Anterior cingulate cortex (tissue), 58 donors: Measurements from ENCODE around the gene OR8D2.

Source experiments
- DNase-seq, 58 donors: peaks; one replicate each; lab custom pipeline; 2025; lab: John Stamatoyannopoulos, UW

OR8D2 gene, protein sequence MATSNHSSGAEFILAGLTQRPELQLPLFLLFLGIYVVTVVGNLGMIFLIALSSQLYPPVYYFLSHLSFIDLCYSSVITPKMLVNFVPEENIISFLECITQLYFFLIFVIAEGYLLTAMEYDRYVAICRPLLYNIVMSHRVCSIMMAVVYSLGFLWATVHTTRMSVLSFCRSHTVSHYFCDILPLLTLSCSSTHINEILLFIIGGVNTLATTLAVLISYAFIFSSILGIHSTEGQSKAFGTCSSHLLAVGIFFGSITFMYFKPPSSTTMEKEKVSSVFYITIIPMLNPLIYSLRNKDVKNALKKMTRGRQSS

DNA sequence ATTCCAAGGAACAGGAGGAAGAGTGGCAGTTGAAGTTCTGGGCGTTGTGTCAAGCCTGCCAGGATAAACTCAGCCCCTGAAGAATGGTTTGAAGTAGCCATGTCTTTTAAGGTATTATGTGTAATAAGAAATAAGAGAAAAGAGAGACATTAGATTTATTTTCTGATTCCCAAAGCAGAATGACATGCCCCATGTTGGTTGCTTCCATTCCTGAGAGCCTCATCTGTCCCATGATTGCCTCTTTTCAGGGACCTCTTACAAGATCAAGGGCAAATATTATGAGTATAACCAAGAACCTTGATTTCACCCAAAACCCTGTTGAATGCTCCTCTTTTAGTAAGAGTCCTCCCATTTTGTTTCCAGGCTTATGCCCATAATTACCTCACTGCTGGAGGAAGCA, at the start of gene OR8D2:
OR8D2 (minus strand) TSS at position 101 of the 400 bp plus-strand sequence; CDS start at position 101, 0 bp downstream.
- DNase-seq, result no peak

DNA sequence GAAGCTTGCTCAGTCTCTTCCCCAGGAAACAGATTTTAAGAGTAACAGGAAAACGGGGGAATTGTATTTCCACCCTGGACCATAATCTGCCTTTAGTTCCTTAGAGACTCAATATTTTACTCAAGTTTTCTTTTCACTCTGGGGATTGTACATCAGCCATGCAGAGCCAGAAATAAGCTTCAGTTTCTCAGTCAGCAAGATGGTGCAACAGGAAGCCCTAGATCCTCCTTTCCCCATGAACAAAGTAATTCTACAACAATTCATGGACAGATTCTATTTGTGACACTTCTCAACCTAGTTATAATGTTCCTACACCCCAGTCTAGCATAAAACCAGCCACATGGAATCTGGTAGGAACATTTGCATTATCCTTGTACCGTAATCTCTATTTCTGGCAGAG, 39.6 kb upstream of the OR8D2 start:
- peak in 1 of 58 donors; percentile 0 for DNase-seq

DNA sequence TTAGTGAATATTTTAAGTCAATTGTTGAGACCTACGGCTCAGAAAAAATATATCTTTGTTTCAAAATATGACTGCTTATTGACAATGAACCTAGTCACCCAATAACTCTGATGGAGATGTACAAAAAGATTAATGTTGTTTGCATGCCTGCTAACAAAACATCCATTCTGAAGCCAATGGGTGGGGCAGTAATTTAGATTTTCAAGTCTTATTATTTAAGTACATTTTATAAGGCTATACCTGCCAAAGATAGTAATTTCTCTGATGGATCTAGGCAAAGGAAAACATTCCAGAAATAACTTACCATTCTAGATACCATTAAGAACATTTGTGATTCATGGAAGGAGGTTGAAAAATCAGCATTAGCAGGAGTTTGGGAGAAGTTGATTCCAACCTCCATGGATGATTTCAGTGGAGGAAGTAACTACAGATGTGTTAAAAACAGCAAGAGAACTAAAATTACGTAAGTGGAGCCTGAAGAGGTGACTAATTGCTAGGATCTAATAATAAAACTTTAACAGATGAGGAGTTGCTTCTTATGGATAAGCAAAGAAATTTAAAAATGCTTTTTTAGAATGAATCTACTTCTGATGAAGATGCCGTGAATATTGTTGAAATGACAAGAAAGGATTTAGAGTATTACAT, 26.4 kb upstream of the OR8D2 start:
- DNase-seq, result no peak

DNA sequence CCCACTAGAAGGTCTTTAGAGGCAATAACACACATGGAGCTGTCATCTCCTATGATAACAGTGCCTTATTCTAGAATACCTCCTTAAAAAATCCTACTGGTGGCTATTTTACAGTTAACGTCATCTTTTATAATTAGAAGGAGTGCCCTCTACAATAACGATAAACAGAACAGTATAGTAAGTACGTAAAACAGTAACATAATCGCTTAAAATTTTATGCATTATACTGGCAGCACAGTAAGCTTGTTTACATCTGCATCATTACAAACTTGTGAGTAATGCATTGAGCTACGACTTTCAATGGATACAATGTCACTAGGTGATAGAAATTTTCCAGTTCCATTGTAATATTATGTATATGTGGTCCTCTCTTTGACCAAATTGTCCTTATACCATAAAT, 24.3 kb upstream of the OR8D2 start:
- DNase-seq, result no peak

DNA sequence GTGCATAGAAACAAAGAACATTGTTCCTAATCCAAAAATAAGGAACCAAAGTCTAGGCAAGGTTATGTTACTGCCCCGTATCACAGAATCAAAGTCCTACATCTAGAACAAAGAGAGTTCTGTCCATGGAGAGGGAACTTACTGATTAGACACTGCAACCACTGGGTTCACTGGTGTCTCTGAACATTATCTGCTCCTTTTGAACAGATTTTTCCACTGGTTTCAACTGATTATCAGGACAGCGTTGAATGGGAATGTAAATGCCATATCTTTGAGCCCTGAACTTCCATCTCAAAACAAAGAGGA, 20.1 kb upstream of the OR8D2 start:
- DNase-seq, result no peak

DNA sequence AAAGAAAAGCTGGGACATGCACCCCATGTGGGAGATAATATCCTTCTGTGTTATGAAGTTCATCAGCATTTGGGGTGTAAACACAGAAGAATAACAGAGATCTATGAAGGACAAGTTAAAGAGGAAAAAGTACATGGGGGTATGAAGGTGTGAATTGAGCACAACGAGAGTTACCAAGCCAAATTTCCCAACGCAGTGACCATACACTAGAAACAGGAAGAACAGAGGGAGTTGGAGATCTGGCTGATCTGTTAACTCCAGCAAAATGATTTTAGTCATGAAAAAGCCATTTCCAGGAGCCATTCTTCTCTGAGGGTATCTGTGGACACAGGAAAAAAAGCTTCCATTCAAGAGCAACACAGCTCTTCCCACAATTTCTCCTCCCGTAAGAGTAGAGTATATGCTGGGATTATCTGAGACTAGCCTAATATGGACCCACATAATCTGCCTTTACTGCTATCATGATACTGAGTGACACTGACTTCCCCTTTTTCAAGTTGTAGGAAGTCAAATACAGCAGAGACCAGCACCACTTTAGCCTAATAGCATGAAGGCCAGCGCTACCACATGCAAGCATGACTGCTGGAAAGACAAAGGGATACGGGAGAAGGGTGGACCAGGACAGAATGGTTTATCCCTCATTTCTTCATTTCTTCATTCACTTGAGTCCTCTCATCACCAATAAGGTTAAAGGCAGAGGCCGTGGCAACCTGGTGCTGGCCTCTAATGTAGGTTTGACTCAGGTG, 19.6 kb upstream of the OR8D2 start:
- no peak for DNase-seq

DNA sequence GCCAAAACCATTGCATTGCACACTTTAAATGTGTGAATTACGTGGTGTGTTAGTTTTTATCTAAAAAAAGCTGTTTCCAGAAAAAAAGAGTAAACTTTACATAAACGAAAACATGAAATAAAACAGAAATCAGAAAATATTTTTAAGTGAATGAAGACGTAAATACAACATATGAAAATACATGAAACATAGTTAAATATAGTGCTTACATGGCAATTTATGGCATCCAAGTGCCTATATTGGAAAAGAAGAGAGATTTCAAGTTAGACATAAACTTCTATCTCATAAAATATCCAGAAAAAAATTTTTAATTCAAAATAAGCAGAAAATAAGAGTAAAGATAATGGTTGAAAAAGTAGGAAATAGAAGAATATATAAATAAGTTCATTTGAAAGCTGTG, 11.9 kb upstream of the OR8D2 start:
- DNase-seq, result no peak

DNA sequence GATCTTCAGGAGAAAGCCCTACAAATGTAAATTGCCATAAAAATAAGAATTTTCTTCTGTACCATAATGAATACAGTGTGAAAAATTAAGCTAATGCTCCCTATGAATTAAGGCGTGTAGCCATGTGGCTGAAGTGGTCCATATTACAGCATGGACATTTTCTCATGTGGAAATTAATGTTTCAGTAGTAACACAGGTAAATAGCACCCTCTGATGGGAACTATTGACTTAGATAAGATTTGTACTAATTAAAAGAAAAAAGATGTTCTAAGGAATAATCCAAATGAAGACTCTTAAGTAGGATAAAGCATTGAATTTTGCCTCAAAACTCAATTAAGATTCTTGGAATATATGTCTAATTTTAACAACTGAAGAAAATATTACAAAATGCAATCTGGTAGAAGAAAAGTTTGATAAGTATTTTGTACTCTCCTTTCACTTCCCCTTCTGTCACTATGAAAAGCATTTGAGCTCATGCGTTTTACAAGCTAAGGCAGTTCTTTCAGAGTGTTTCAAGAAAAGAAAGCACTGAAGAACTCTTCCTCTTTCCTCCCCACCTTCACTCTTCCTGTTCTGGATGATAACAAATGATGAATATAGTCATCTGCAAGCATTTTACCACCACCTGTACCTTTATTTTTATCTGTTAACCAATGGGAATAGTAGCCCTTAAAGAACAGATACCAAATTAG, 9.9 kb upstream of the OR8D2 start:
- DNase-seq, result peak in 1 of 58 donors; percentile 4

DNA sequence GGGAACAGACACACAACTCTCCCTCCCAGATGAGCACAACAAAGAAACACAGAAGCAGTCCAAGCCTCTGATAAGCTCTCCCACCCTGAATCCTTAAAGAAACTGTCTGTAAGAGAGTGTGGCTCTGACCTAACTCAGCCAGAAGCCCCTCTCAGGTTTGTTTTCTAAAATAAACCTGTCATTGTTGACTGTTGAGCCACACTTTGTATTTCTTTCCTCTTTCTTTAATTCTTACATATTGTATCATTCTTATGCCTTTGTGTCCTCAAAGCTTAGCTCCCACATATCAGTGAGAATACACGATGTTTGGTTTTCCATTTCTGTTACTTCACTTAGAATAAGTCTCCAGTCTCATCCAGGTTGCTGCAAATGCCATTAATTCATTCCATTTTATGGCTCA, 7.8 kb upstream of the OR8D2 start:
- DNase-seq, result no peak

DNA sequence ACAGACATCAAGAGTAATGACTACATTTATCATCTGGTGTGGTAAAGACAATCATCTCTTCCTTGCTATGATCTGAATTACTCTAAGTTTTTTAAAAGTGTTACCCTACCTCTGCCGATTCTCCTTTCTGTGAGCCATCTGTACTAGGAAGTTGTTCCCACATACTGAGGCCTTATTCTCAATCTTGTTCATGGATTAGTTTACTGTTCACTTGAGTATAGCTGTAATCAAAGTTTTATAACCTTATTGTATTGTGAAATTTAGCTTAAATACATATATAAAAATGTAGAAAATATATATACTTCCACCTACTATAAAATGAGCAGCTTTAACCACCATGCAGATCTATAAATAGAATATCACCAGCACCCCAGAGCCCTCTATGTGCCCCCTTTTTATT, 2.4 kb upstream of the OR8D2 start:
- no peak for DNase-seq

DNA sequence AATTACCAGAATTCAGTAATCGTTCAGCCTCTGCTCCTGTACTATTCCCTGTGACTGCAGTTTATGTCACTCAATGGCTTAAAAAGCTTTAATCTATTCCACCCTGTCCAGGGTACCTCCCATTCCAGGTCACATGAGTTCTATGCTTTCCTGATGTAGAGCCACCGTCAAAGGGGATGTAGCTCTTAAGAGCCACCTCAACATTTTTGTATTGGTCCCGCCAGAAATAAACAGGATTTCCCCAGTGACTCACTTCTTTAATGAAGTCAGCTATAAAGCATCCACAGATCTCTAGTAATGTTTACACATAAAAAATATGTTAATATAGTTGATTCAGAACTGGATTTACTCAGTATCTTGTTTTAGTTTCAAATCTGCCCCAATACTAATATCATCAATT, 4.9 kb downstream of the OR8D2 start:
- DNase-seq, result no peak

DNA sequence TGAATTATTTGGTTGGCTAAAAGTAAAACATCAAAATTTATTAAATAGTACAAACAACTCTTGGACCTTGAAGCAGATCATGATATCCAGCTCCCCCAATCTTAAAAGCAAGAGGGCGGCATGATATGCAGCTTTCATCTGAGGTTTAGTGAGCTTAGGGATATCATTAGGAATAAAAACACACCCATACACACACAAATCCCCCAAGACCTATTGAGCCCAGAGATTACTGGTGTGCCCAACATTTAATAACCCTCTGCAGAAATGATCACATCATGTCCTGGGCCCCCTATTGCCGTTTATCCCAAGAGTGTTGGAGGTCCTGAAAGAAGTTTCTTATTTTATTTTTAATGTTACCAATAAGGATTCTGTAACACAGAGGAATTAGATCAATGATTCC, 6.1 kb downstream of the OR8D2 start, which contains the start of gene OR8D1:
OR8D1 (minus strand) TSS at position 101 of the 400 bp plus-strand sequence. CDS start 3,183 bp downstream, outside the sequence.
- no peak for DNase-seq

DNA sequence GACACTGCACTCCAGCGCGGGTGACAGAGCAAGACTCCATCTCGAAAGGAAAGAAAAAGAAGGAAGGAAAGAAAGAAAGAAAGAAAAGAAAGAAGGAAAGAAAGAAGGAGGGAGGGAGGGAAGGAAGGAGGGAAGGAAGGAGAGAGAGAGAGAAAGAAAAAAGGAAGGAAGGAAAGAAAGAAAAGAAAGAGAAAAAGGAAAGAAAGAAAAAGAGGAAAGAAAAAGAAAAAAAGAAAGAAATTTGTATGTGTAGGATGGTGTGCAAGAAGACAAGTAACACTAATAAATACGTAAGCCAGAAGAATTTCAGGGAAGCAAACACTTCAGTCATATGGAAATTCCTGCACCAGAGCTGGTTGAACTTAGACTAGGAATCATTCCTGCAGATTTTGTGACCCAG, 6.9 kb downstream of the OR8D2 start:
- no peak for DNase-seq

DNA sequence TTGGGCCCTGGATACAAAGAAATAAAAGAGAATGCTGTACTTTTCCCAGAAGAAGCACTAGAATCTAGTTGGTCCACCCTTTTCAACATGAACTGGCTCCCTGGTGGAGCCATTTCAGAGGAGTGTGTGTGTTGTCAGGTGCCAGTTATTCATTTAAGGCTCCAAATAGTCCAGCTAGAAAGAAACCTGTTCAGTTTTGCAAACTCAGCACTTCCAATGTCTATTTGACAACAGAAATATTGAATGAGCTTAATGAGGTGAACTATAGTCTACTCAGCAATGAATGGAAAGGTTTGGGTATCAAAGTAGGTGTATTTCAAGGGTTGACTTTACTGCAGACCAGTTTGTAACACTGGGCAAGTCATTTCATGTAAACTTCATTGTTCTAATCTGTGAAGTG, 8.3 kb downstream of the OR8D2 start:
- DNase-seq, result no peak

DNA sequence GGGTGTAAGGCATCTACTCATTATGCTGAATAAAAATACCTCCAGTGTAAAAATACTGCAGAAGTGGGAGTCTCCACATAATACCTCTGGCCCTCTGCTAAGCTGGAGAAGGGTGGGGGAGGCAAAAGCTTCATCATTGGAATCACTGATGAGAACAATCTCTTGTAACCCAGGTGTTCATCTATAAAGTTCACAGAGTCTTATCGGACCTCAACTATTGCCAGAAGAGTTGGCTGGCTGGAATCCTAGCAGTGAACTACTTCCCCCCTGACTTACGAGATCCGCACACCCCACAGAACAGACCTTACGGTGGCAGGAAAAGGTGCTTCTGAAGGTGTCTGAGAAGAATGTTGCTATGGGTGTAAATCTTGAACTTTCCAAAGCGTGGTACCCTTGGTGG, 8.7 kb downstream of the OR8D2 start:
- DNase-seq, result no peak

DNA sequence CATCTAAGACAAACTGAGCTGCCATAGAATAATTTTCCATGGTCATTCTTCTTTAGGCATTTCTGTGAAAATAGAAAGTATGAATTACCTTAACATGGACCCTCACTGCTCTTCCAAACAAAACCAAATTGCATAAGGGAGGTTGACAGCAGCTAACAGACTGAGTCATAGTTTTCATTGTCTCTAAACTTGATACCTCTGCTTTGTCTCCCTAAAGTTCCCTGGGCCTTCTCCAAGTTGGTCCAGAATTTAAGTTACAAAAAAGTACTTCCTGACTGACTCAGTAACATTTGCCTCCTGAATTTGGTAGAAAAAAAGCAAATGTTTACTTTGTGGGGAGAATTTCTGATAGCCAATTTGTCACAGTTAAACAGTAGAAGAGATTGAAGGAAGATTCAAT, 9.3 kb downstream of the OR8D2 start:
- no peak for DNase-seq

DNA sequence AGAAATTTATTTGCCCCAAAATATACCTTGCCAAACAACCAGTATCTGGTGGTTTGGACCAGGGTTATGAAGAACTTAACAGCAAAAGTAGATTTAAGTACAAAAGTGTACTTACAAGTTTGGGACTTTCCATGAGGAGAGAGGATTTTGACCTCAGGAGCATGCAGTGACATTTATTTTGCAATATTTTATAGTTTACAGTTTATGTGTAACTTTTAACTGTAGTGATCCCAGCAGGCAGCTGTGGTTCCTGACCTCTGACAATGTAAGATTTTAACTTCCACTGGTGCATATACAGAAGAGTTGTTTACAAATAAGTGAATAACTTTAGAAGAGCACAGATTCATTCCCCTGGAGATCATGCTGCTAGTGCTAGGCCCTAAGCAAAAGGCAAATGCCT, 12.9 kb downstream of the OR8D2 start:
- no peak for DNase-seq

DNA sequence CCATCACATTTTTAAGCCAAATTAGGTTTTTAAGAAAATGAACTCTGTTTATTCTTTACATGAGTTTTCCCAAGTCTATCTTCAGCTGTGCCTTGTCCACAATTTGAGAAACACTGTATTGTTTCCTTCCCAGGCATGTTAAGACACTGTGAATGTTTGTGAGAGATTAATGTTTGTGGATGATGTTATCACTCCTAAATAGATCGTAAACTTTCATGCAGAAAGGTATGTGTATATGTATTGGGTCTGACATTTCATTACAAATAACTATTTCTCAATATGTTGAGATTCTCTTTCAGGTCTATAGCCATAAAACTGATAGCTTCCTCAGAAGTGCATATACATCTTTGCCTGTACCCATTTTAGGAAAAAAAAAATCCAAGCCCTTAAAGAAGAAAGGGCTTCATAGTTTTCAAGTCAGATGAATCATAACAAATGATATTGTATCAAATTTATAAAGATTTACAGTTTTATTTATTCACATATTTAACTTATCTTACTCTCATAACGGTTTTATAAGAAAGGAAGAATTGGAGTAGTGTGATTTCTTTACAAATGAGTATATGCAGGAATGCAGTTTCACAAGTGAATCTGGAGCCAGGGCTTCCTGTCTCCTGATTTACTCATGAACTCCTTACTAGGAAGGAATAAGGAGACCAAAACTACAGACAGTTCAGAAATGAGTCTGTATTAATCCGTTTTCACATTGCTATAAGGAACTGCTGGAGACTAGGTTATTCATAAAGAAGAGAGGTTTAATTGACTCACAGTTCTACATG, 17.5 kb downstream of the OR8D2 start:
- no peak for DNase-seq

DNA sequence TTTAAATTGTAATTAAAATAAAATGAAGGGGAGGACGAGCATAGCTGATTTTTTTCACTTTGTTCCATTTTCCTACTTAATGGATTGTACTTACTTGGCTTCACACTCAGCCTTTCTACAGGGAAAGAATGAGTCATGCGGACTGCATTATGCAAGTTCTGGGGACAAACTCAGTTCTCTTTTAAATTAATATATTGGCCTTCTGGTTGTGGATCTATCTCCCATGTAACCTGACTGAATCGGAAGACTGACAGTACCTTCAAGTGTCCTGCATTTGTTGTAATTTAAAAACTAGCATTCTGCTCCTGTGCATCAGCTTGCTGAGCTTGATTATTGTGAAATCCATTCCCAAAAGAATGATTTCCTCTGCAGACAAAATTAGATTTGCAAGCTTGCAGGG, 18.4 kb downstream of the OR8D2 start:
- peak in 1 of 58 donors; percentile 13 for DNase-seq

DNA sequence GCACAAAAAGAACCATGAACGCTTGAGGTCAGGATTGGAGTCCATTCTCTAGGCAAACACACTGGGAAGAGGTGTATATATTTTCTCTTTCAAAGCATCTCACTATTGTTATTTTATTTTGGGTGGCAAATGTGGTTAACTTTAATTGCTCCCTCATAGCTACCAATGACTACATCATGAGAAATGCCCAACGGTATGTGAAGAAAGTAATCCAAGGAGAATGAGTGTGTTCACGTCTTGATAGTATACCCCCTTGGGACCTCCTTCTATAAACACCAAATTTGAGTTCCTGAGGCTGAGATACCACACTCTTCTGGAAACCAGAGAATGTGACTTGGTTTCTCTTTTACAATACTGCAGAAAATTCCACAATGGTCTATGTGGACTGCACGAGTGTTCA, 22.1 kb downstream of the OR8D2 start:
- DNase-seq, result no peak
